HG02938 (cell line): Measurements from ENCODE around the gene LPCAT1.
"Not testable (repeated sequence)": the region's sequence is repeated elsewhere in the genome, so short reads cannot be mapped to it uniquely, and the experiment has no call there.

Source experiments
- ATAC-seq: cut with Tn5 transposase; IDR thresholded peaks from one replicate; pipeline ENCODE4 v1.9.1; 2021; ENCODE audit warnings: mild to moderate bottlenecking, moderate library complexity; ENCODE audit not compliant: unreplicated experiment

Gene LPCAT1

GRCh38 chr5:1510151-1510561, 13.6 kb downstream of the LPCAT1 start:
- ATAC-seq = no peak

GRCh38 chr5:1509346-1510085, 14.2 kb downstream of the LPCAT1 start:
- ATAC-seq = no peak

GRCh38 chr5:1508659-1509290, 15.0 kb downstream of the LPCAT1 start:
- no peak for ATAC-seq

- ATAC-seq = no peak
These were observed 15.7 kb downstream of the LPCAT1 start for GRCh38 chr5:1507961-1508658.

- ATAC-seq = no peak
These were observed 16.3 kb downstream of the LPCAT1 start for GRCh38 chr5:1507457-1507856.

- no peak for ATAC-seq
These were observed 16.8 kb downstream of the LPCAT1 start for GRCh38 chr5:1507014-1507375.

- ATAC-seq = no peak
These were observed 17.3 kb downstream of the LPCAT1 start for GRCh38 chr5:1506242-1507013.

- no peak for ATAC-seq
These were observed 18.1 kb downstream of the LPCAT1 start for GRCh38 chr5:1505506-1506241.

GRCh38 chr5:1505089-1505488, 18.7 kb downstream of the LPCAT1 start:
- ATAC-seq = not testable (repeated sequence)

- no peak for ATAC-seq
These were observed 19.1 kb downstream of the LPCAT1 start for GRCh38 chr5:1504617-1505016.

GRCh38 chr5:1504069-1504595, 19.6 kb downstream of the LPCAT1 start:
- ATAC-seq = no peak

GRCh38 chr5:1503241-1504068, 20.3 kb downstream of the LPCAT1 start:
- no peak for ATAC-seq

GRCh38 chr5:1502737-1503120, 21.0 kb downstream of the LPCAT1 start:
- no peak for ATAC-seq

GRCh38 chr5:1502046-1502736, 21.6 kb downstream of the LPCAT1 start:
- no peak for ATAC-seq

GRCh38 chr5:1501372-1502045, 22.3 kb downstream of the LPCAT1 start:
- ATAC-seq = no peak

- ATAC-seq = no peak
These were observed 23.2 kb downstream of the LPCAT1 start for GRCh38 chr5:1500411-1501091.

GRCh38 chr5:1499851-1500250, 23.9 kb downstream of the LPCAT1 start:
- ATAC-seq = no peak
